ENCODE measurements around the gene SVEP1. TPM values are rescaled to one million over a fixed set of nuclear protein-coding genes. Genes with fewer than 3 reads are reported as not detected.

The SVEP1 gene
- polyA plus RNA-seq, 3 donors: 3.8 to 46.7 (median 12.3) TPM

DNA sequence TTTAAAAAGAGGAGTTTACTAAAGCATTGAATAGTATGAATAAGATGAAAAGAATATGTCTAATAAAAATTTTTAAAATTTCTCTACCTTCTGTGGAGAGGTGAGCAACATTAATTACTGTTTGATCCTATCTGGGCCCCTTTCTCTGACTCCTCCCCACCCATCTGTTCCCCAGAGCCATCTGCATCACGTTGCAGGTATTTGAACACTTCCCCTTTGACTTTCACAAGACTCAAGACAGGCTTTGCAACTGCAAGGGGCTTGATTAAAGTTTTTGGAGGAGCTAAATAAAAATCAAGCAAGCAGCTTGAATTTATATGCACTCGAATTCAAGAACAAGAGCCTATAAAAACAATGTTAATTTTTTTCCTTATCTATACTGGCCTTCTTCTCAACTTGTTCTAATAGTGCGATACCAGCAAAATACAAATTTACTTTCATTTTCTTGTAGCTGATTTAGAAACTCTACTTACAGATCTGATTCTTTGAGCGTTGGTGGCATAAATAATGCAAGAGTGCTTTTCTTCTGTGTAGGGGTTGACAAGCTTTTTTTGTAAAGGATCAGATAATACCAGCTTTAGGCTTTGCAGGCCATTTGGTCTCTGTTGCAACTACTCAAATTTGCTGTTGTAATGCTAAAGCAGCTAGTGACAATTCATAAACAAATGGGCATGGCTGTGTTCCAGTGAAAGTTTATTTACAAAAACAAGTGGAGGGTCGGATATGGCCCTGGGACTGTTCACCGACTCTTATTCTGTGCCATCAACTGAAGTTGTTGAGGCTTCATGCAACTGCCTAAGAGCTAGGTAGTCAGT, 263.1 kb downstream of the SVEP1 start:
- WGBS, 3 donors: 23 to 57% (median 26%) methylated on average over 6 of the region's 6 CpGs
- no peak overlapping the region for H3K27ac ChIP-seq (ENCODE audit: low read depth, low read length)

Other genes with a start within 250 kb of the SVEP1 start
- gene TXNDC8, start 241.9 kb downstream of the SVEP1 start, polyA plus RNA-seq: not detected
- gene MUSK, start 89.0 kb upstream of the SVEP1 start, polyA plus RNA-seq: under 1 TPM in 2 of 3 donors, not detected in 1; 0.03 to 0.06 TPM

All from adipose tissue (tissue), 3 donors.